ENCODE data around the gene KLHL11. TPM values are rescaled to one million over a fixed set of nuclear protein-coding genes. Genes with fewer than 3 reads are reported as not detected.

Gene KLHL11
- 18.1 and 26.6 TPM in 2 replicates for total RNA-seq

DNA sequence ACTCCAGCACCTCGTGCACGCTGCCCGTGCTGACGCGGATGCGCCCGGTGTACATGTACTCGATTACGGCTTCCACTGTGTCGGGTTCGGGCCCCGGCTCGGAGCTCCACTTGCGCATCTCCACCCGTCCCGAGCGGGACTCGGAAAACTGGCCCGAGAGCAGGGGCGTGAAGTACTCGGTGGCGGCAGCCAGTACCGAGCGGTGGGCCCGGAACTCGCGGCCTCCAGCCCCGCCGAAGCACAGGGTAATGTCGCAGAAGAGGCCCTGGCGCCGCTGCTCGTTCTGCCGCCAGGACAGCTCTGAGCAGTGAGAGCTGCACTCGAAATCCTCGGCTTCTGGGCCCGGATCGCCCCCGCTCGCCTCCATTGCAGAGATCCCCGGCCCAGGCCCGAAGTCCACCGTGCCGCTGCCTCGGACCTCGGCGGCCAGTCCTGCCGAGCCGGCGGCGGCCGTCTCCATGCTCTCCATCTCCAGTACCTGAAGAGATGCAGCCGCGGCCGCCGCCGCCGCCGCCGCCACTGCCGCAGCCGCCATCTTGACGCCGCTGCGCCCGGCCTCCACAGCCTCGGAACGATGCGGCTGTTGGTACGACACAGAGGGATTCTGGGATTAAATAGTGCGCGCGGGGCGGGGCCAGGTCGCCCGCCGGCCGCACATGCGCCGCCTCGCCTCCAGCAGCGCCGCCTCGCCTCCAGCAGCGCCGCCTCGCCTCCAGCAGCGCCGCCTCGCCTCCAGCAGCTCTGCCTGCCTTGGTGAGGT lies at the start of gene KLHL11:
KLHL11 (minus strand) TSS at position 588 of the 760 bp plus-strand sequence; CDS start at position 535, 53 bp downstream.
- peak; percentile 92 for DNase-seq (ENCODE audit: low read depth in 2 of 2)

- no peak for DNase-seq (ENCODE audit: low read depth in 2 of 2)
These were observed 49.8 kb upstream of the KLHL11 start for GRCh38 chr17:41915020-41915419.

- no peak for DNase-seq (ENCODE audit: low read depth in 2 of 2)
These were observed 49.1 kb upstream of the KLHL11 start for GRCh38 chr17:41914358-41914766.

GRCh38 chr17:41913798-41914197 lies 48.6 kb upstream of the KLHL11 start:
- DNase-seq (ENCODE audit: low read depth in 2 of 2): no peak

DNA sequence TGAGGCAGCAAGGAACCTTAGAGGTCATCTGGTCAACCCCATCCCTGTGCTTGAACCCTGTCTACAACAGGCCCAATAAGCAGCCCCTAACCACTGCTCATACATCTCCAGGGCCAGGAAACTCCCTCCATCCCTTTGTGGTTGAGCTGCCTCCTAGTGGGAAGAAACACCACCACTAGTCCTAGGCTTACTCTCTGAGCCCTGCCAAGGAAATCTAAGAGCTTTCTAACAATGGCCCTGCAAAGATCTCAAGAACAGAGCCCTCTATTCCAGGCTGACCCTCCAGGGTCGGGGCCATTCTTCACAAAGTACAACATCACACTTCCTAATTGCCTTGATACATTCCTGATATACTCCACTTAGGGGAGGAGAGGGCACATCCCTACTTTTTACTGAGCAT lies 47.7 kb upstream of the KLHL11 start:
- peak in 1 of 2 donors; percentile 31 for DNase-seq (ENCODE audit: low read depth in 2 of 2)

DNA sequence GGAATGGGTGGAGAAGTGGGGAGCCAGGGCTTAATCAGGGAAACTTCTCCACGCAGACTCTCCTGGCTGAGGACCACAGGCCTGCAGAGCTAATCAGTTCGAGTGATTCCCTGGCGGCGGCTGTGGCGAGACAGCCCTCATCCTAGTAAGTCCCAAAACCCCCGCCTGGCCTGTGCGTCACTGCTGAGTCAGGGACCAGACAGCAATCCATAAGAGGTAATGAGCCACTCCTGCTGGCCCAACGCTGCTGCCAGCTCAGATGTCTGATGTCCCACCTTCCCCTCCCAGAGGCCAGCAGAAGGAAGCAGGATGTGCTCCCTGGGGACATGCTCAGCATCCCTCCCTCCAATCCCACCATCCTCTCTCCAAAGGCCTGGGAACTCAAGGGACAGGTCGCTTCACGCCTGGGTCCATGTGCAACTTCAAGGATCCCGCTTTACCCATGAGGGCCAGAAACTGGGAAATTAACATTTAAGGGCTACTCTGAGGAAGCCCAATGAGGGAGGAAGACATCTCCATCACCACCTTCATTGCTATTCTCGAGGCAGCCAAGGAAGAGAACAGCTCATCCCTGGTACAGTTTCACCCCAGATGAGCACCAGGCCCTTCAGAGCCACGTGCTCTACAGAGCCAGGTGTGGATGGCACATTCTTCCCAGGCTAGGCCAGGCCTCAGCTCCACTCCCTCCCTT lies 45.6 kb upstream of the KLHL11 start:
- DNase-seq (ENCODE audit: low read depth in 2 of 2): peak in 1 of 2 donors; percentile 91

DNA sequence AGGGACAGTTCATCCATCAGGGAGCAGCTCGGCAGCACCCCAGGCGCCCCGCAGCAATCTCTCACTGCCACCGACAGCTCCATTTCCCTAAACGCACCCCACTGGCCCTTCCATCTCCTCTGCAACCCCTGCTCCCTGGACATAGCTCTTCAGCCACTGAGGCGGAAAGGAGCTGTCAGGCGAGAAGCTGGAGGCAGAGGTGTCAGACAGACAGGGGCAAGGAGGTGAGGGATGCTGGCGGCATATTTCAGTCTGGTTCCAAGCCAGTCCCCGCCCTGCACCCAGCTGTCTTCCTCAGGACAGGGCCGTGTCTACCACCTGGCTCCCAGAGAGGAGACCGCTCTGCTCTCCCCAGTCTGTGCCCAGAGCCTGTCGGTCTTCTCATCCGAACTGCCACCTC lies 43.9 kb upstream of the KLHL11 start:
- no peak for DNase-seq (ENCODE audit: low read depth in 2 of 2)

- DNase-seq (ENCODE audit: low read depth in 2 of 2): no peak
These were observed 42.7 kb upstream of the KLHL11 start for GRCh38 chr17:41907633-41908539.

- no peak for DNase-seq (ENCODE audit: low read depth in 2 of 2)
These were observed 41.9 kb upstream of the KLHL11 start for GRCh38 chr17:41907185-41907556.

GRCh38 chr17:41906465-41907184 lies 41.4 kb upstream of the KLHL11 start:
- no peak for DNase-seq (ENCODE audit: low read depth in 2 of 2)

GRCh38 chr17:41905172-41905571 lies 39.9 kb upstream of the KLHL11 start:
- DNase-seq (ENCODE audit: low read depth in 2 of 2): no peak

- no peak for DNase-seq (ENCODE audit: low read depth in 2 of 2)
These were observed 39.1 kb upstream of the KLHL11 start for GRCh38 chr17:41904242-41904841.

GRCh38 chr17:41901646-41902045 lies 36.4 kb upstream of the KLHL11 start:
- DNase-seq (ENCODE audit: low read depth in 2 of 2): no peak

DNA sequence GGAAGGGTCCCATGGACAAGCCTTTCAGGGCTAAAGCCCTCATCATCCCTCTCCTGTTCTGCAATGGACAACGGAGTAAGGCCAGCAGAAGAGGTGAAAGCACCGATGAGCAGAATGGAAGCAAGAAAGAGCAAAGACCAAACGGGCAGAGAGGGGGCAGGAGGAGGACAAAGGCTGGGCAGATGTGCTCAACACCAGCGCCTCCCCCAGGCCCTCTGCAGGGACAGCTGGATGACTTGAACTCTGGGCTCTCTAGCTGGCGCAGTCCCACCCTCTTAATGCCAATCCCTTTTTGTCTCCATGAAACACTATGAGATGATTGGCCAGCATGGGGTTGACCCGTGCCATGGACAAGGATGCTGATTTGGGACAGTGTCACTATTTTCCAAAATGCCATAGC lies 31.5 kb upstream of the KLHL11 start:
- DNase-seq (ENCODE audit: low read depth in 2 of 2): no peak

DNA sequence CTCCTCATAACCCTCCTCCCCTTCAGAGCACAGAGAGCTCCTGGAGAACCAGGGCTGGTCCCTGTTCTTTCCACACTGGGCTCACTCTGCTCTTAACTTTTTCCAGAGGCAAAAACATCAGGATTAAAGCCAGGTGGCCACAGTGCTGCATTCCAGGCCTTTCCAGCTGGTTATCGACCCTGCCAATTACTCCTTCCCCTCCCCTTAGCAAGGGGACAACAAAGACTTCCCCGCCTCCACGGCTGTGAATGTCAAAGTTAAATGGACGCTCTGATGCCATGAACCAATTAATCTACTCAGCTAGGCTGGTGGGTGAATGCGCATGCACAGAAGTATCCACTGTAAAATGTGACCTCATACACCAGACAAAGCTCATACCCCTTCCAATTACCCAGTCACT lies 30.4 kb upstream of the KLHL11 start:
- peak in 1 of 2 donors; percentile 56 for DNase-seq (ENCODE audit: low read depth in 2 of 2)

DNA sequence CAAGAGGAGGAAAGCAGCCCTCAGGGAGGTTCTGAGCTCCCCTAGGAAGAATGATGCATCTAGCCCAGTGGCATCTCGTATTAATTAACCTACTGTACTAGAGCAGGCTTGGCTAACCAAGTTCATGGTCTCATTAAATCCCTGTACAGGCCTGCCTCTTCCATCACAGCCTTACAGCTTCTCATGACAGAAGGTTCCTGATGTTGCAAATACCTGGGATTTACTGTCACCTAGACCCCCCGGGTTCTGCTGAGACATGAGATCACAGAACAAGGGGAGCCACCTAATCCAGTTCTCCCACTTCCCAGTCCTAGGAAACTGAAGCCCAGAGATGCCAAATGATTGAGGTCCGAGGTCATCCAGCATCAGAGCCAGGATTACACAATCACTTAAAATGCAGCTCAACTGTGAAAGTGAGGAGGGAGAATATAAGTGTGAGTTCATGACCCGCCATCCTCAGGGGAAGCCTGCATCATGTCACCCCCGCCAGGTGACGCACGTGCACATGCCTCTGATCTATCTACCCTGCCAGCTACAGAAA lies 29.6 kb upstream of the KLHL11 start:
- peak; percentile 40 to 53 for DNase-seq (ENCODE audit: low read depth in 2 of 2)

DNA sequence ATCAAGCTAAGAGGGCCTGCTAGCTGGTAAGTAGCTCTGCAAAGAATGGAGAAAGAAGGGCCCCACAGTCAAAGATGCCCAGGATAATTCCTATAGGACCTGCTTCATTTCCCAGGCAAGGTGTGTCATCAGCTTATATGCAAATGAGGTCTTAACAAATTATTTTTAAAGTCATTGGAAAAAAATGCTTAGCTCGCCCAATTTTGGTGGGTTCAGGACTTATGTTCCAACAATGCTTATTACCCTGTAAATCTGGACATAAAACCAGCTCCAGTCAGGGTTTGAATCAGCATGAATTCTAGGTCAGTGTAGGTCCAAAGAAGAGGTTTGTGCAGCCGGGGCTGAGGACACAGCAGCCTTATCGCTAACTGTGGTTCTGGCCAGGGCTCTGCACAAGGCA lies 28.2 kb upstream of the KLHL11 start:
- no peak for DNase-seq (ENCODE audit: low read depth in 2 of 2)

DNA sequence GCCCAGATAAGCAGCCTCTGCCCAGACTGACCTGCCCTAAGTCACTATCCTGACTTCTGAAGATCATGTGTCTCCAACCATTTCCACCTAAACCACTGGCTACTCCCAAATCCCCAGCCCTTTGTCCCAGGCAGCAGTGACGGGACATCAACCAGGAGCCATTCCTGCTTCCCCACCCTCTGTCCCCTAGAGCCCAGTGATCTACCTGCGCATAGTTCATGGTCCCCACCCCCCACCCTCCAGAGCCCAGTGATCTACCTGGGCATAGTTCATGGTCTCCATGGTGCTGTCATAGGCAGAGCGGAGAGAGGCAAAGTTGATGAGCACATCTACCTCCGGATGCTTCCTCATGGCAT lies 26.8 kb upstream of the KLHL11 start:
- no peak for DNase-seq (ENCODE audit: low read depth in 2 of 2)

GRCh38 chr17:41891135-41892020 lies 26.2 kb upstream of the KLHL11 start:
- peak; percentile 35 to 46 for DNase-seq (ENCODE audit: low read depth in 2 of 2)
